Neural progenitor cell (in vitro differentiated cells): ENCODE results near the gene SDCCAG8.
"Not testable (repeated sequence)": the region's sequence is repeated elsewhere in the genome, so short reads cannot be mapped to it uniquely, and the experiment has no call there.

Source experiments
- EZH2 ChIP-seq: fragments of 200-600 bp; sonication (generic); IDR thresholded peaks from 2 replicates; pipeline ENCODE4 v1.6.1; 2017; ENCODE audit warnings: antibody characterized with exemption, mild to moderate bottlenecking, moderate library complexity
- TF ChIP-seq, protein P1 (sequence below): fragments of 200-600 bp; sonication (generic); IDR thresholded peaks from 2 replicates; pipeline ENCODE4 v1.5.1; 2017; ENCODE audit warnings: antibody characterized with exemption, mild to moderate bottlenecking

DNA sequence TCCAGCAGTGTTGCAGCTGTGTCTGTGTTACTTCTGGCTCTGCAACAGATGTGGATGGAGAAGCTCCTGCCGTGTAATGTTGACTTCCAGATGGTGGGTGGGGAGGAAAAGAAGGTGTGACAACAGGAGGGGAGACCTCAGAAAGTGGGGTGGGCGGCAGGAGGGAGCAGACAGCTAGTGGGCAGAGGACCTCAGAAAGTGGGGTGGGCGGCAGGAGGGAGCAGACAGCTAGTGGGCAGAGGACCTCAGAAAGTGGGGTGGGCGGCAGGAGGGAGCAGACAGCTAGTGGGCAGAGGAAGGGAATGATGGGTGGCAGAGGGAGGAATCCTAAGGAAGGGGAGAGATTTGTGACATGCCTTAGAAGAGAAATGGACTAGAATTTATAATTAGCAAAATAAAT lies 83.0 kb downstream of the SDCCAG8 start:
- TF ChIP-seq, protein P1, sequence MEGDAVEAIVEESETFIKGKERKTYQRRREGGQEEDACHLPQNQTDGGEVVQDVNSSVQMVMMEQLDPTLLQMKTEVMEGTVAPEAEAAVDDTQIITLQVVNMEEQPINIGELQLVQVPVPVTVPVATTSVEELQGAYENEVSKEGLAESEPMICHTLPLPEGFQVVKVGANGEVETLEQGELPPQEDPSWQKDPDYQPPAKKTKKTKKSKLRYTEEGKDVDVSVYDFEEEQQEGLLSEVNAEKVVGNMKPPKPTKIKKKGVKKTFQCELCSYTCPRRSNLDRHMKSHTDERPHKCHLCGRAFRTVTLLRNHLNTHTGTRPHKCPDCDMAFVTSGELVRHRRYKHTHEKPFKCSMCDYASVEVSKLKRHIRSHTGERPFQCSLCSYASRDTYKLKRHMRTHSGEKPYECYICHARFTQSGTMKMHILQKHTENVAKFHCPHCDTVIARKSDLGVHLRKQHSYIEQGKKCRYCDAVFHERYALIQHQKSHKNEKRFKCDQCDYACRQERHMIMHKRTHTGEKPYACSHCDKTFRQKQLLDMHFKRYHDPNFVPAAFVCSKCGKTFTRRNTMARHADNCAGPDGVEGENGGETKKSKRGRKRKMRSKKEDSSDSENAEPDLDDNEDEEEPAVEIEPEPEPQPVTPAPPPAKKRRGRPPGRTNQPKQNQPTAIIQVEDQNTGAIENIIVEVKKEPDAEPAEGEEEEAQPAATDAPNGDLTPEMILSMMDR, result not testable (repeated sequence)
- not testable (repeated sequence) for TF ChIP-seq EZH2
